ENCODE results near the gene TAOK1. TPM values are rescaled to one million over a fixed set of nuclear protein-coding genes. Genes with fewer than 3 reads are reported as not detected.

The TAOK1 gene
- total RNA-seq, 1 donor from 2014 or later = 100 TPM

- Mint-ChIP-seq H3K27me3 (ENCODE audit: low read depth, unreplicated experiment) (peaks cover 18% of the 10 kb centered on the region), H3K36me3 (ENCODE audit: low read depth, unreplicated experiment) (no peaks in the 10 kb centered on the region), H3K4me1 (ENCODE audit: low read depth, unreplicated experiment) (peaks cover 5% of the 10 kb centered on the region), H3K4me3 (ENCODE audit: unreplicated experiment) (no peak overlapping the region), H3K9me3 (ENCODE audit: unreplicated experiment) (no peaks in the 10 kb centered on the region), H3K27ac (ENCODE audit: unreplicated experiment) (no peak overlapping the region)
- FAIRE-seq = no peak
- no peaks in the 10 kb centered on the region for H3K79me2 ChIP-seq (ENCODE audit: insufficient read depth, low read length)
- H2AFZ ChIP-seq (ENCODE audit: low read depth, low read length) = no peak overlapping the region
- H3K4me2 ChIP-seq (ENCODE audit: low read length) = no peak overlapping the region
- H3K27ac ChIP-seq (ENCODE audit: low read depth, low read length) = no peak overlapping the region
- H3K36me3 ChIP-seq (ENCODE audit: insufficient read depth, low read length) = no peaks in the 10 kb centered on the region
- H4K20me1 ChIP-seq (ENCODE audit: insufficient read depth, low read length) = no peaks in the 10 kb centered on the region
- no peak for DNase-seq (ENCODE audit: low read depth)
- H3K4me3 ChIP-seq (ENCODE audit: insufficient read depth, low read depth, low read length) = no peak overlapping the region
- H3K9ac ChIP-seq (ENCODE audit: low read length) = no peak overlapping the region
- peaks cover 9% of the 10 kb centered on the region for H3K27me3 ChIP-seq (ENCODE audit: insufficient read depth, low read length)
- H3K9me3 ChIP-seq (ENCODE audit: insufficient read depth, low read depth, low read length) = no peaks in the 10 kb centered on the region
- H3K4me1 ChIP-seq (ENCODE audit: insufficient read depth, low read length) = no peaks in the 10 kb centered on the region
- TF ChIP-seq EZH2 (IDR thresholded peaks at IDR 0.05; ENCODE audit: insufficient read depth, low read length) (no peak), CTCF (IDR thresholded peaks at IDR 0.05; ENCODE audit: insufficient read depth, low read depth, low read length) (no peak)
Observed at GRCh38 chr17:29346462-29346861, 43.7 kb upstream of the TAOK1 start.

- Histone ChIP-seq H3K9me3 (ENCODE audit: insufficient read depth, low read depth, low read length) (no peaks in the 10 kb centered on the region), H2AFZ (ENCODE audit: low read depth, low read length) (no peak overlapping the region), H4K20me1 (ENCODE audit: insufficient read depth, low read length) (no peaks in the 10 kb centered on the region), H3K36me3 (ENCODE audit: insufficient read depth, low read length) (no peaks in the 10 kb centered on the region), H3K4me1 (ENCODE audit: insufficient read depth, low read length) (no peaks in the 10 kb centered on the region), H3K9ac (ENCODE audit: low read length) (no peak overlapping the region), H3K79me2 (ENCODE audit: insufficient read depth, low read length) (no peaks in the 10 kb centered on the region), H3K4me2 (ENCODE audit: low read length) (no peak overlapping the region), H3K27ac (ENCODE audit: low read depth, low read length) (no peak overlapping the region), H3K4me3 (ENCODE audit: insufficient read depth, low read depth, low read length) (no peak overlapping the region), H3K27me3 (ENCODE audit: insufficient read depth, low read length) (peaks cover 9% of the 10 kb centered on the region)
- H3K4me3 Mint-ChIP-seq (ENCODE audit: unreplicated experiment) = no peak overlapping the region
- H3K4me1 Mint-ChIP-seq (ENCODE audit: low read depth, unreplicated experiment) = peaks cover 5% of the 10 kb centered on the region
- peak; percentile 12 for DNase-seq (ENCODE audit: low read depth)
- H3K9me3 Mint-ChIP-seq (ENCODE audit: unreplicated experiment) = no peaks in the 10 kb centered on the region
- H3K36me3 Mint-ChIP-seq (ENCODE audit: low read depth, unreplicated experiment) = no peaks in the 10 kb centered on the region
- H3K27ac Mint-ChIP-seq (ENCODE audit: unreplicated experiment) = no peak overlapping the region
- TF ChIP-seq CTCF (IDR thresholded peaks at IDR 0.05; ENCODE audit: insufficient read depth, low read depth, low read length) (no peak), EZH2 (IDR thresholded peaks at IDR 0.05; ENCODE audit: insufficient read depth, low read length) (no peak)
- FAIRE-seq = no peak
- peaks cover 12% of the 10 kb centered on the region for H3K27me3 Mint-ChIP-seq (ENCODE audit: low read depth, unreplicated experiment)
Observed at GRCh38 chr17:29347831-29348629, 42.1 kb upstream of the TAOK1 start.

- H3K9me3 Mint-ChIP-seq (ENCODE audit: unreplicated experiment) = no peaks in the 10 kb centered on the region
- no peak for TF ChIP-seq CTCF (IDR thresholded peaks at IDR 0.05; ENCODE audit: insufficient read depth, low read depth, low read length)
- TF ChIP-seq EZH2 (IDR thresholded peaks at IDR 0.05; ENCODE audit: insufficient read depth, low read length) = no peak
- Histone ChIP-seq H3K27ac (ENCODE audit: low read depth, low read length) (no peak overlapping the region), H3K79me2 (ENCODE audit: insufficient read depth, low read length) (no peaks in the 10 kb centered on the region), H3K36me3 (ENCODE audit: insufficient read depth, low read length) (no peaks in the 10 kb centered on the region), H3K4me1 (ENCODE audit: insufficient read depth, low read length) (no peaks in the 10 kb centered on the region), H4K20me1 (ENCODE audit: insufficient read depth, low read length) (no peaks in the 10 kb centered on the region), H3K9me3 (ENCODE audit: insufficient read depth, low read depth, low read length) (no peaks in the 10 kb centered on the region), H3K9ac (ENCODE audit: low read length) (no peak overlapping the region), H3K4me2 (ENCODE audit: low read length) (no peak overlapping the region), H2AFZ (ENCODE audit: low read depth, low read length) (no peak overlapping the region), H3K4me3 (ENCODE audit: insufficient read depth, low read depth, low read length) (no peak overlapping the region), H3K27me3 (ENCODE audit: insufficient read depth, low read length) (peaks cover 4% of the 10 kb centered on the region)
- H3K27me3 Mint-ChIP-seq (ENCODE audit: low read depth, unreplicated experiment) = peaks cover 8% of the 10 kb centered on the region
- H3K27ac Mint-ChIP-seq (ENCODE audit: unreplicated experiment) = no peak overlapping the region
- H3K4me3 Mint-ChIP-seq (ENCODE audit: unreplicated experiment) = no peak overlapping the region
- no peak for DNase-seq (ENCODE audit: low read depth)
- FAIRE-seq = no peak
- peaks cover 5% of the 10 kb centered on the region for H3K4me1 Mint-ChIP-seq (ENCODE audit: low read depth, unreplicated experiment)
- no peaks in the 10 kb centered on the region for H3K36me3 Mint-ChIP-seq (ENCODE audit: low read depth, unreplicated experiment)
Observed at GRCh38 chr17:29349409-29349808, 40.8 kb upstream of the TAOK1 start.

Data from astrocyte (in vitro differentiated cells and primary cell).